HG02870 (cell line): Measurements from ENCODE around the gene PITRM1.
A peak's percentile ranks its signal among the peaks of the same experiment; 100 is the strongest.
"Not testable (repeated sequence)": the region's sequence is repeated elsewhere in the genome, so short reads cannot be mapped to it uniquely, and the experiment has no call there.

ENCODE experiments used
- ATAC-seq: cut with Tn5 transposase; IDR thresholded peaks from one replicate; pipeline ENCODE4 v1.9.1; 2021; ENCODE audit warnings: mild to moderate bottlenecking, moderate library complexity; ENCODE audit not compliant: unreplicated experiment

Gene PITRM1

DNA sequence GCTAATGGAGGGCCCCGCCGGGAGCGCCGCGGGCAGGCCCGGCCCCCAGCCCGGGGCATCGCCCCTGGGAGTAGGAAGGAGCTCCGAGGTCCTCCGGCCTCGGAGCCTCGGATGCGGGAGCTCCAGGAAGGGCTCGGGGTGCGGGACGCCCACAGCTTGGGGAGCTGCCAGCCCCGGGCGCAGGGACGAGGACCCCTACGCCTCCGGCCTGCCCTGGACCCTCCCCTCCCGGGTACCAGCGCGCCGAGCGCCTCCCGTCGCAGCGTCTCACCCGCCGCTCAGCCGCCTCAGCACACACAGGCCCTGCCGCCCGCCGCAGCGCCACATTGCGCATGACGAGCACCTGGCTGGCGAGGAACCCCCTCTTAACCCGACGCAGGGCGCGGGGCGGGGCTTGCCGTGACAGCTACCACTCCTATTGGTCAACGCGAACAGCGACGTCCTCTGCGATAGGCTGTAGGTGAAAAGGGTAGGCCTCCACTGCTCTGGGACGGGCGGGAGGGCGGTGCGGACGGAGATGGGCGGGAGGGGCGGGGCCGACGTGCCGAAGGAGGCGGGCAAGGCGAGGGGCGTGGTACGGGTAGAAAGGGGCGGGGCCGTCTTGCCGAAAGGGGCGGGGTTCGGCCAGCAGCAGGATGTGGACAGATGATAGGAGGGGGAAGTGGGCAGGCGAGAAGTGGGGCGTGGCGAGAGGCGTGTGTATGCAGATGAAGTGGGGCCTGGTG is at the start of gene PITRM1:
Gene PITRM1 (minus strand): TSS at position 337 of the 725 bp plus-strand sequence. CDS start 10 bp downstream, at position 327.
- ATAC-seq, result peak; percentile 98

GRCh38 chr10:3222068-3222467 is 49.5 kb upstream of the PITRM1 start:
- ATAC-seq, result no peak

DNA sequence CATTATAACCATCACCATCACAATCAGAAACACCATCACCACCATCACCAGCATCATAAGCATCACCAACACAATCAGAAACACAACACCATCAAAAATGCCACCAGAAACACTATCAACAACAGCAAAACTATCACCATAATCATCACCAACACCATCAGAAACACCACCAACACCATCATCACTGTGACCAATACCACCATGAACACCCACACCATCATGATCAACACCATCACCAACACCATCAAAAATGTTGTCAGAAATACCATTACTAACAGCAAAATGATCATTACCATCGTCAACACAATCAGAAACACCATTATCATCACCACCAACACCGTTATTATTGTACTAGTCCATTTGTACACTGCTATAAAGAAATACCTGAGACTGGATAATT is 49.0 kb upstream of the PITRM1 start:
- not testable (repeated sequence) for ATAC-seq

DNA sequence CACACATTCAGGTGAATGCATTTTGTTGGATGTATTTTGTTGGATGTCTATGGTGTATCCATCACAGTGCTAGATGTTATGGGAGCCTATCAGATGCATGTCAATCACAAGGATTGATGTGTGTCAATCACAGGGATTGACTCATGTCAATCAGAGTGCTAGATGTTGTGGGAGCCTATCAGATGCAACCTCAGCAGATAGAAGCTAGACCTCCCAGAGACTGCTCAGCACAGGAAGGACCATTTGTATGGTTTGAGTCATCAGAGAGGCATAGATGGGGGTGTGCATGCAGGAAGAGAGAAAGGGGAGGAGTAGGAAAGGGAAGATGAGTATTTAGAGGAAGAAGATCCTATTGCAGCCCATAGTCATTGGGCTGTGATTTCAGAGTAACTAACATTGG is 48.3 kb upstream of the PITRM1 start:
- ATAC-seq, result no peak

DNA sequence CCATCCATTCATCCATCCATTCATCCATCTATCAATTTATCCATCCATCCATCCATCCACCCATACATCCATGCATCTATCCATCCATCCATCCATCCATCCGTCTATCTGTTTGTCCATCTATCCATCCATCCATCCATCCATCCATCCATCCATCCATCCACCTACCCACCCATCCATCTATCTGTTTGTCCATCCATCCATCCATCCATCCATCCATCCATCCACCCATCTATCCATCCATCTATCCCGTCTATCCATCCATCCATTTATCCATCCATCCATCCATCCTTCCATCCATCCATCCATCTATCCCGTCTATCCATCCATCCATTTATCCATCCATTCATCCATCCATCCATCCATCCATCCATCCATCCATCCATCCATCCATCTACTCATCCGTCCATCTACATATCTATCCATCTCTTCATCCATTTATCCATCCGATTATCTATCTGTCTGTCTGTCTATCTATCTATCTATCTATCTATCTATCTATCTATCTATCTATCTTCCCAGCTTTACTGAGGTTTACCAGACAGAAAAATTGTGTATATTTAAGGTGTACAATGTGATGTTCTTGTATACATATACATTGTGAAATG is 46.5 kb upstream of the PITRM1 start:
- ATAC-seq, result not testable (repeated sequence)

DNA sequence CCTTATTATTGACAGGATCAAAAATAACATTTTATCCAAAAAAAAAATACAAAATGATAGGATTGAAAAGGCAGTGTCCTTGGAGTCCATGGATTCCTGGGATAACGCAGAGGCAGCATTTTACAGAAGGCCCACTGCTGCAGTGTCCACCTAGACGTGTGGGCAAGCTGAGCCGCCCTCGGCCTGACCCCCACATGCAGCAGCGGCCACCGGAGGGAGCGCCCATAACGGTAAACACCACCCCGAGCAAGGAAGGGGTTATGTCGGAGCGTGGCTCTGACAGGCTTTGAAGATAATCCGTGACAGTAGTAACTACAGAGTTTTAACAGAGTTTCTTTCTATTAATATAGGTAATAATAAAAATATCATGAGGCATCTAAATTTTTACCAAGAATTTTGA is 45.3 kb upstream of the PITRM1 start:
- ATAC-seq, result no peak

GRCh38 chr10:3217301-3217700 is 44.7 kb upstream of the PITRM1 start:
- no peak for ATAC-seq

- ATAC-seq, result no peak
Measured at GRCh38 chr10:3215153-3215775, 42.7 kb upstream of the PITRM1 start.

GRCh38 chr10:3213758-3214515 is 41.4 kb upstream of the PITRM1 start:
- no peak for ATAC-seq

- no peak for ATAC-seq
Measured at GRCh38 chr10:3213208-3213607, 40.6 kb upstream of the PITRM1 start.

DNA sequence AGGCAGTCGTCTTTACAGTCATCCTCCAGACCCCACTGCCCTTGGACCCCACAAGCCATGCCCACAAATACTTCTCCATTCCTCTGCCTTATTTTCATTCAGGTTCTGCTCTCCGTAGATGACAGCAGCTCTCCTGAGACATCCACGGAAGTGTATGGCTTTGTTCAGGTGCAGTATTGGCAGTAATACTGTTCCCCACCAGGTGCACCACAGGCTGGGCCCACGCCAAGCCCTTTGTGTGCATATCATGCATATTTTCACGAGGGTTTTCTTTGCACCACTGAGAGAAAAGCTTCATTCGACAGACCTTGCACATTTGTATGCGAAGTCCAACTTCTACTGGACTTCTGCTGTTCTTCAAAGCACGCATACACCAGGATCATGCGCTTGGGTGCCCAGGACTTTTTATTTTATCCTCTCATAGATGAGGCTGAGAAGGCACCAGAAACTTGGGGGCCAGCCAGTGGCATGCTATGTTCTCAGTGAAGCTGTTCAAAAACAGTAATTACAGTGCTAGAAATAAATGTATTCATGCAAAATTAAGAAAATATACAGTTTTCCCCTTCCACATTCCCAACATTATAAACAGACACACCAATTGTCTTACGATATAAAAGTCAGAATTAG is 37.8 kb upstream of the PITRM1 start:
- no peak for ATAC-seq

DNA sequence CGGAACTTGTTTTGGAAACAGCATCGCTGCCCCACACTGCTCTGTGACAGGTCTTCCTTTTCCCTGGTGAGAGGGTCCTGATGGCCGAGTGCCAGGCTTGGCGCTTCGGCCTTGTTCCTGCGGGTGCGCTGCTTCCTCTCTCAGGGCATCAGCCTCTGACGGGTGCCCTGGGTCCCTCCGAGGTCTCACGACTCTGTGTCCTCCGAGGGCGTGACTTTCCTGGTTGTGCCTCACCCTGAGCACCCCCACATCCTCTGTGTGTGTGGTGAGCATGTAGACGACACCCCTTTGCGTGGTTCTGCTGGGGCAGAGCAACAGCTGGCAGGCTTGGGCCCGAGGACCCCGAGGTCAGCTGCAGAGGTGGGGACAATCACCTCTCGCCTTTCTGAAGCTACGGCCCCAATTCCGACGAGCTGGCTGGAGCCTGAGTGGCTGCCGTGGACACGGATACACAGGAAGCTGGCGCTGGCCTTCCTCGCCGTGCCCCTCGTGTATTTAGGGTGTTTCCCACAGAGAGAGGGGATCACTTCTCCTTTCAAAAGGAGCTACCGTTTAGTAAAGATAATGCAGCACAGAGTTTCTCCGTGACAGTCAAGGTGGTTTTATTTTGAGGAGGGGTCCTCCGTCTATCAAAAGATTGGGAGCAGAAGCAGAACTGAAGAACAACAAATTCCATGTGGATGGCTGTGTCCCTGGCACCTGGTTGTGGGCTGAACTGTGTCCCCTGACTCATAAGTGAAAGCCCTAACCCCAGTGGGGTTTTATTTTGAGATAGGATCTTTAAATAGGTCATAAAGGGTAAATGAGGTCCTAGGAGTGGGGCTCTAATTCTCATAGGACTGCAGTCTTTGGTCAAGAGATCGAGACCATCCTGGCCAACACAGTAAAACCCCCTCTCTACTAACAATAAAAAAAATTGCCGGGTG is 36.2 kb upstream of the PITRM1 start:
- no peak for ATAC-seq

DNA sequence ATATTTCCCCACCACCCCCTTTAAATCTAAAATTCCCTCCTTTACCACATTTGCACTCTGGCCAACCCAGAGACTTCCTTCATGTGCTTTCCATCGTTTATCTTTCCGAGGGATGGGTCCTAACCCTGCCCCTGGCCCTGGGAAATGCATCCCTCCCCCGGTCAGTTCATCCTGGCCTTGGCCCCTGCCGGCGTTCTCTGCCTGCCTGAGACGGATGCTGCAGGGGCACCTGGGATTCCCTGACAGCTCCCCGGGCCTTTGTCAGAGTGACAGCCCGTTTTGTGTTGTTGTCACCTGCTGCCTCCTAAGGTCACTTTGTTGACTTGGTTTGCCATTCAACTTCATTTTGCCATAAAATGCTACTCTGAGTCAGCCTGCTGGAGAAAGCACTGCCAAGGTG is 34.8 kb upstream of the PITRM1 start:
- ATAC-seq, result no peak

DNA sequence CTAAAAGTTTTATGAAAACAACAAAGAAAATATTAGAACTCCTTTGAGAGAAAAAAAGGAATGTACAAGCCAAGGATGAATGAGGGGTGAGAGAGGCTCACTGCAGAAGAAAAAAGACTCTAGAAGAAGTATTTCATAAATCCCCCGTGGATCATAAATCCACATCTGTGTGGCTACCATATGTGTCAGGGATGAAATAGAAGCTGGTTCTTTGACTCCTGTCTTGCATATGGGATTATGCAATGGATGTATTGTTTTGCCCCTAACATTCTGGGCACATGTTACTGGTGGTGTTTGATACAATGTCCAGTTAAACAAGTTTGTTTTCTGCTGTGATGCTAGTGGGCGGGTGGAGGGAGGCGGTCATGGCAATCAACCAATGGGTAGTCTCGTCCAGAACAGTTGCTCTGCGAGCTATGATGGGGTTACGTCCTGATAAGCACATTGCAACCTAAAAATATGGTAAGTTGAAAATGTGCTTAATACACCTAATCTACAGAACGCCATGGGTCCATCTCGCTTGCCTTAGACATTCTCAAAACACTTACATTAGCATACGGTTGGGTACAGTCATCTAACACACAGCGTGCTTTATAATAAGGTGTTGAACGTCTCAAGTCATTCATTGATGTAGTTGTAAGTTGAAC is 34.1 kb upstream of the PITRM1 start:
- no peak for ATAC-seq

DNA sequence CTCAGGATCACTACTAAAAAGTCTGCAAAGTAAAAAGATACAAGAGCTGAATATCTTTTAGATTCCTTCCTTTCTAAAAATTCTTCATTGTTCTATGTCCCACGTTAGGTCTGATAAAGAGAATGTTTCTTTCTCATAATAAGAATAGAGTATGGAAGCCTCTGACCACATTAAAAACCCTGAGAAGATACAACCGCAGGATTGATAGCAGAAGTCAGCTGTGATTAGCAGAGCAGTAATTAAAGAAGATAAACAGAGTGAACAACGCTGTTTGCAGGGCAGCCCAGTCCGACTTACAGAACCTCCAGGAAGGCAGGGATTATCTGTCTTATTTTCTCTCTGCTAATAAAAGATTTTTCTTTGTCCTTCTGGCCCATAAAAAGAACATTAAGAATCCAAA is 31.4 kb upstream of the PITRM1 start:
- no peak for ATAC-seq

GRCh38 chr10:3203016-3203811 is 30.6 kb upstream of the PITRM1 start:
- ATAC-seq, result no peak

DNA sequence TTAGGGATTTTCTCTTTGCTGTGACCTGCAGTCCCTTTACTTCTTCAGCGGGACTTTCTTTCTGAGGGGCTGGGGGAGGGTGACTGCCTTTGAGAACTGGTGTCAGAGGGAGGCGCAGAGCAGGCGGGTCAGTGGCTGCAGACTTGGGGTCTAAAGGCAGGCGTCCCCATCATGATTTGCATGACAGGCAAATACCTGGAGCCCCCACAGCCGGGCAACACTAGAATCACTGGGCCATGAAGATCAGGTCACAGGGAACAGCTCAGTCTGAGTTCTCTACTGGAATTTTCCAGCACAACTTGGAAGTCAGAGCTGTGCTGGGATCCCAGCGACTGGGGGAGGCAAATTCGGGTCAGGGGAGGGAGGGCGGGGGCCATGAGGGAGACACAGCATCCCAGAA is 29.2 kb upstream of the PITRM1 start:
- no peak for ATAC-seq

DNA sequence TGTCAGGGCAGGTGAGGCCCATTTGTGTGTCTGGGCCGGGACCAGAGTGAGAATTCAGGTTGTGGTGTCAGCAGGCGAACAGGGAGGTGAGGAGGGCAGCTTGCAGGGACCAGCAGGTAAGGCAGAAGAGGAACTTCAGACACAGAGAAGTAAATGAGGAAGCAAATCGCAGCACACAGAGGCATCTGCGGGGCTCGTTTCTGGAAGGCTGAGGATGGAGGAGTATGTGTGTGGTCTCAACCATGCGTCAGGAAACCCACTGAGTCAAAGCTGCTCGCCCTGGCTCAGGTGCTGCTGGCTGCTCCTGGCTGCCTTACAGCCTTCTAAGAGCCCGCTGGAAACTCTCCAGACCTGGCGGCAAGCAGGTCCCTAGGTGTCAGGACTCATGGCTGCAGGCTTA is 26.9 kb upstream of the PITRM1 start:
- ATAC-seq, result no peak

DNA sequence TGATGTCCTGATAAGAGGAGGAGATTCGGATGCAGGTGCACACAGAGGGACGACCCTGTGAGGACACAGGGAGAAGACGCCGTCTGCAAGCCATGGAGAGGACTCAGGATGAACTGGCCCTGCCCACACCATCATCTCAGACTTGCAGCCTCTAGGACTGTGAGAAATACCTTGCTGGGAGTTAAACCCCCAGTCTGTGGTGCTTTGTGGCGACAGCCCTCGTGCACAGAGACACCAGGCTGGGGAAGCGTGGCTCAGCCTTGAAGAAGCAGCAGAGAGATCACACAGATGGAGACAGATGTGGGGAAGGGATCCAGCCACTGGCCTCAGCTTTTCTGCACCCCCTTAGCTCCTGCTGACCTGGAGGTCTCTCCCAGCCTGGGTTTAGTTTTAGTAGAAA is 26.3 kb upstream of the PITRM1 start:
- ATAC-seq, result no peak
